H9 (cell line): ENCODE measurements around the gene PARP8. TPM values are rescaled to one million over a fixed set of nuclear protein-coding genes. Genes with fewer than 3 reads are reported as not detected.

Source experiments
- DNase-seq: peaks from one replicate; pipeline ENCODE4 v3.0.0-alpha.2; 2017
- H2AFZ ChIP-seq: one replicate; pipeline ENCODE4 v1.6.1; 2013; ENCODE audit warnings: mild to moderate bottlenecking, low read length, control low read depth, moderate library complexity
- H2AK5ac ChIP-seq: 2 replicates; pipeline ENCODE4 v1.6.1; 2013; ENCODE audit warnings: low read length, control low read depth, mixed read lengths; ENCODE audit not compliant: insufficient read length
- H2BK120ac ChIP-seq: one replicate; pipeline ENCODE4 v1.6.1; 2013; ENCODE audit warnings: low read depth, mild to moderate bottlenecking, low read length, control low read depth, inconsistent platforms; ENCODE audit not compliant: poor library complexity, severe bottlenecking
- H2BK12ac ChIP-seq: 2 replicates; pipeline ENCODE4 v1.6.1; 2013; ENCODE audit warnings: low read length, control low read depth, mixed read lengths, low read depth; ENCODE audit not compliant: insufficient read length
- H2BK15ac ChIP-seq: 2 replicates; pipeline ENCODE4 v1.6.1; 2013; ENCODE audit warnings: low read depth, low read length, control low read depth
- H2BK20ac ChIP-seq: one replicate; pipeline ENCODE4 v1.6.1; 2013; ENCODE audit warnings: low read depth, mild to moderate bottlenecking, low read length, control low read depth, inconsistent platforms; ENCODE audit not compliant: poor library complexity, severe bottlenecking
- H2BK5ac ChIP-seq: 2 replicates; pipeline ENCODE4 v1.6.1; 2013; ENCODE audit warnings: low read length, control low read depth, mixed read lengths; ENCODE audit not compliant: insufficient read length
- H3K14ac ChIP-seq: 2 replicates; pipeline ENCODE4 v1.6.1; 2013; ENCODE audit warnings: low read length, control low read depth; ENCODE audit not compliant: insufficient read depth
- H3K18ac ChIP-seq: 2 replicates; pipeline ENCODE4 v1.6.1; 2013; ENCODE audit warnings: low read depth, mild to moderate bottlenecking, mixed read lengths, low read length, control low read depth; ENCODE audit not compliant: insufficient read length
- H3K23ac ChIP-seq: 2 replicates; pipeline ENCODE4 v1.6.1; 2013; ENCODE audit warnings: low read length, control low read depth, mixed read lengths, low read depth; ENCODE audit not compliant: insufficient read length
- H3K23me2 ChIP-seq: 2 replicates; pipeline ENCODE4 v1.6.1; 2013; ENCODE audit warnings: low read depth, mild to moderate bottlenecking, mixed read lengths, low read length, control low read depth; ENCODE audit not compliant: insufficient read length, poor library complexity, severe bottlenecking
- H3K27ac ChIP-seq: 2 replicates; pipeline ENCODE4 v1.5.1; 2013; ENCODE audit warnings: low read length, control low read depth, mixed read lengths, low read depth; ENCODE audit not compliant: insufficient read length
- H3K27me3 ChIP-seq: 2 replicates; pipeline ENCODE4 v1.6.1; 2013; ENCODE audit warnings: low read length, control low read depth, inconsistent platforms; ENCODE audit not compliant: insufficient read depth
- H3K4ac ChIP-seq: 2 replicates; pipeline ENCODE4 v1.6.1; 2013; ENCODE audit warnings: low read depth, mild to moderate bottlenecking, control low read depth, inconsistent platforms, low read length, moderate library complexity
- H3K4me1 ChIP-seq: 2 replicates; pipeline ENCODE4 v1.6.1; 2013; ENCODE audit warnings: low read length, control low read depth, inconsistent platforms; ENCODE audit not compliant: insufficient read depth
- H3K4me2 ChIP-seq: 2 replicates; pipeline ENCODE4 v1.6.1; 2013; ENCODE audit warnings: low read length, control low read depth, mixed read lengths; ENCODE audit not compliant: insufficient read length, insufficient read depth
- H3K56ac ChIP-seq: 2 replicates; pipeline ENCODE4 v1.6.1; 2013; ENCODE audit warnings: low read depth, mild to moderate bottlenecking, mixed read lengths, low read length, control low read depth; ENCODE audit not compliant: insufficient read length
- H3K79me1 ChIP-seq: 2 replicates; pipeline ENCODE4 v1.6.1; 2013; ENCODE audit warnings: low read depth, mild to moderate bottlenecking, moderate library complexity, low read length, control low read depth, inconsistent platforms; ENCODE audit not compliant: insufficient read depth, poor library complexity, severe bottlenecking
- H3K79me2 ChIP-seq: 2 replicates; pipeline ENCODE4 v1.6.1; 2013; ENCODE audit warnings: low read length, control low read depth, inconsistent platforms; ENCODE audit not compliant: insufficient read depth
- H3K9ac ChIP-seq: 2 replicates; pipeline ENCODE4 v1.6.1; 2013; ENCODE audit warnings: low read length, control low read depth, mixed read lengths; ENCODE audit not compliant: insufficient read length; ENCODE audit errors: extremely low read depth
- H3K9me3 ChIP-seq: one replicate; pipeline ENCODE4 v1.6.1; 2013; ENCODE audit warnings: low read depth, low read length, inconsistent platforms; ENCODE audit not compliant: control insufficient read depth
- H3T11ph ChIP-seq: one replicate; pipeline ENCODE4 v1.6.1; 2013; ENCODE audit warnings: mild to moderate bottlenecking, low read length, control low read depth, inconsistent platforms
- H4K20me1 ChIP-seq: one replicate; pipeline ENCODE4 v1.6.1; 2013; ENCODE audit not compliant: control insufficient read depth, insufficient read length, insufficient read depth
- H4K5ac ChIP-seq: 2 replicates; pipeline ENCODE4 v1.6.1; 2013; ENCODE audit warnings: low read depth, mild to moderate bottlenecking, mixed read lengths, low read length, control low read depth; ENCODE audit not compliant: insufficient read length
- H4K8ac ChIP-seq: replicated peaks from 2 replicates; pipeline ENCODE4 v1.6.1; 2013; ENCODE audit warnings: low read length, control low read depth, mixed read lengths, low read depth; ENCODE audit not compliant: insufficient read length
- H4K91ac ChIP-seq: 2 replicates; pipeline ENCODE4 v1.6.1; 2013; ENCODE audit warnings: low read depth, mild to moderate bottlenecking, moderate library complexity, mixed read lengths, low read length, control low read depth; ENCODE audit not compliant: insufficient read length
- H3K27ac Mint-ChIP-seq, 3 experiments: 2 replicates in 2 of 3; 3 replicates in 1 of 3; pipeline ENCODE4 v1.8.0; 2020 to 2021; ENCODE audit warnings: mixed read lengths in 3 of 3, mild to moderate bottlenecking in 1 of 3, moderate library complexity in 1 of 3
- H3K27me3 Mint-ChIP-seq: 2 replicates; pipeline ENCODE4 v1.8.0; 2021; ENCODE audit warnings: low read depth, mild to moderate bottlenecking, moderate library complexity, mixed read lengths
- H3K36me3 Mint-ChIP-seq, 3 experiments: 2 replicates in 2 of 3; 3 replicates in 1 of 3; pipeline ENCODE4 v1.8.0; 2020 to 2021; ENCODE audit warnings: low read depth in 3 of 3, mixed read lengths in 3 of 3; ENCODE audit not compliant: insufficient read depth in 1 of 3
- H3K4me1 Mint-ChIP-seq, 2 experiments: 2 replicates each; pipeline ENCODE4 v1.8.0; 2020; ENCODE audit warnings: mixed read lengths in 2 of 2
- H3K4me3 Mint-ChIP-seq, 2 experiments: 2 replicates in 1 of 2; 3 replicates in 1 of 2; pipeline ENCODE4 v1.8.0; 2020 to 2021; ENCODE audit warnings: mild to moderate bottlenecking in 2 of 2, mixed read lengths in 2 of 2, moderate library complexity in 1 of 2
- H3K9me3 Mint-ChIP-seq, 2 experiments: 2 replicates in 1 of 2; 3 replicates in 1 of 2; pipeline ENCODE4 v1.8.0; 2020; ENCODE audit warnings: mild to moderate bottlenecking in 2 of 2, mixed read lengths in 2 of 2, moderate library complexity in 1 of 2
- CTCF ChIP-seq: fragments of 200-600 bp; sonication (generic); conservative IDR thresholded peaks from 3 replicates; pipeline ENCODE4 v1.8.0; 2021; ENCODE audit warnings: antibody characterized with exemption, mild to moderate bottlenecking
- WGBS: extraction: QIAGEN DNeasy Blood & Tissue Kit; methylation state at CpG from one replicate; pipeline ENCODE4 v1.1.7; 2013; ENCODE audit warnings: missing lambda C conversion rate, low lambda C conversion rate, mixed read lengths; ENCODE audit not compliant: insufficient read length; ENCODE audit errors: extremely low coverage; 5-methylcytosine and 5-hydroxymethylcytosine counted together
- total RNA-seq: library from RNA; stranded (reverse); gene quantifications from 2 replicates; pipeline ENCODE4 v1.2.1, GENCODE V29; 2021

Gene PARP8
- total RNA-seq, 1 experiment from 2014 or later, result 34.0 TPM

GRCh38 chr5:50853151-50853550, 186.7 kb downstream of the PARP8 start:
- no CpG with 5 or more reads among the region's 4 CpGs for WGBS
- H2AFZ ChIP-seq, result peak overlapping the region; percentile 52
- H3K9me3 Mint-ChIP-seq, result no peaks in the 10 kb centered on the region

More at GRCh38 chr5:50853151-50853550, 186.7 kb downstream of the PARP8 start:
- no peak overlapping the region for H3K18ac ChIP-seq
- H3K27me3 ChIP-seq, result no peaks in the 10 kb centered on the region
- H2BK5ac ChIP-seq, result no peak overlapping the region
- H3K4me2 ChIP-seq, result no peak overlapping the region
- no peaks in the 10 kb centered on the region for H4K20me1 ChIP-seq
- H3K79me2 ChIP-seq, result no peaks in the 10 kb centered on the region
- H3K4ac ChIP-seq, result no peak overlapping the region
- no peaks in the 10 kb centered on the region for H3K23me2 ChIP-seq
- no peak overlapping the region for H3K23ac ChIP-seq
- H4K5ac ChIP-seq, result no peak overlapping the region
- no peaks in the 10 kb centered on the region for H3K79me1 ChIP-seq
- no peak for DNase-seq
- no peak overlapping the region for H3K56ac ChIP-seq
- Mint-ChIP-seq H3K27me3 (no peaks in the 10 kb centered on the region), H3K27ac (no peak overlapping the region), H3K4me1 (no peaks in the 10 kb centered on the region), H3K36me3 (no peaks in the 10 kb centered on the region), H3K4me3 (no peak overlapping the region)
- no peak overlapping the region for H3T11ph ChIP-seq
- H4K8ac ChIP-seq, result no peak overlapping the region
- H2BK120ac ChIP-seq, result no peak overlapping the region
- no peak overlapping the region for H2BK20ac ChIP-seq
- H3K9ac ChIP-seq, result no peak overlapping the region
- no peak overlapping the region for H3K27ac ChIP-seq
- no peaks in the 10 kb centered on the region for H3K4me1 ChIP-seq
- H3K9me3 ChIP-seq, result no peaks in the 10 kb centered on the region
- no peak overlapping the region for H4K91ac ChIP-seq
- no peak overlapping the region for H3K14ac ChIP-seq
- H2BK15ac ChIP-seq, result no peak overlapping the region
- no peak overlapping the region for H2BK12ac ChIP-seq
- H2AK5ac ChIP-seq, result no peak overlapping the region
- TF ChIP-seq CTCF, result no peak
